HEK293 (cell line): Measurements from ENCODE around the gene ARHGEF26.

ENCODE experiments used
- CTCF ChIA-PET: fragments of 350-600 bp; formaldehyde crosslinking; extraction: SDS; loops from one replicate; lab custom pipeline; 2021; ENCODE audit warnings: antibody characterized with exemption; lab: Yijun Ruan, JAX
- POLR2A ChIA-PET: fragments of 300-600 bp; formaldehyde crosslinking; extraction: SDS; loops from one replicate; lab custom pipeline; 2020; ENCODE audit warnings: antibody characterized with exemption, inconsistent platforms; lab: Yijun Ruan, JAX
- H3K27ac ChIP-seq: fragments of 200-500 bp; sonication (Bioruptor generic); 2 replicates; pipeline ENCODE4 v1.5.1; 2014; ENCODE audit warnings: low read depth, low read length, control low read depth, inconsistent platforms; ENCODE audit errors: extremely low read depth
- H3K36me3 ChIP-seq, 2 experiments: fragments of 200-500 bp in 1 of 2; sonication (Bioruptor generic) in 1 of 2; 1 replicate in 1 of 2; 2 replicates in 1 of 2; pipeline ENCODE4 v1.5.1; 2014 to 2017; ENCODE audit warnings: inconsistent platforms in 2 of 2, low read length in 2 of 2; ENCODE audit not compliant: control insufficient read depth in 2 of 2, insufficient read depth in 1 of 2
- H3K4me1 ChIP-seq: fragments of 200-500 bp; sonication (Bioruptor generic); 2 replicates; pipeline ENCODE4 v1.5.1; 2014; ENCODE audit warnings: mild to moderate bottlenecking, low read length, inconsistent platforms; ENCODE audit not compliant: control insufficient read depth, insufficient read depth
- H3K4me3 ChIP-seq: 2 replicates; pipeline ENCODE4 v1.5.1; 2011; ENCODE audit warnings: low read depth, mild to moderate bottlenecking, control low read depth, low read length, moderate library complexity
- H3K9me3 ChIP-seq: fragments of 200-500 bp; sonication (Bioruptor generic); 2 replicates; pipeline ENCODE4 v1.5.1; 2014; ENCODE audit warnings: low read depth, low read length, inconsistent platforms; ENCODE audit not compliant: control insufficient read depth, insufficient read depth
- GFI1B ChIP-seq: fragments of 450-650 bp; formaldehyde crosslinking; IDR thresholded peaks from 2 replicates; pipeline ENCODE4 v1.5.1; 2016; ENCODE audit warnings: missing biosample characterization, missing genetic modification characterization
- GLIS1 ChIP-seq: fragments of 450-650 bp; formaldehyde crosslinking; IDR thresholded peaks from 2 replicates; pipeline ENCODE4 v1.5.1; 2016; ENCODE audit warnings: missing biosample characterization, missing genetic modification characterization
- HOXA7 ChIP-seq: sonication (generic); formaldehyde crosslinking; IDR thresholded peaks from 2 replicates; pipeline ENCODE4 v1.8.1; 2022; ENCODE audit warnings: missing genetic modification reagents, borderline replicate concordance
- KLF7 ChIP-seq: fragments of 450-650 bp; formaldehyde crosslinking; IDR thresholded peaks from 2 replicates; pipeline ENCODE4 v1.5.1; 2016; ENCODE audit warnings: missing biosample characterization, missing genetic modification characterization, borderline replicate concordance
- ZNF10 ChIP-seq: fragments of 450-650 bp; formaldehyde crosslinking; IDR thresholded peaks from 2 replicates; pipeline ENCODE4 v1.5.1; 2017; ENCODE audit warnings: missing biosample characterization, missing genetic modification characterization
- ZNF174 ChIP-seq: fragments of 450-650 bp; formaldehyde crosslinking; IDR thresholded peaks from 2 replicates; pipeline ENCODE4 v1.5.0; 2017; ENCODE audit warnings: missing biosample characterization, mild to moderate bottlenecking, missing genetic modification characterization
- ZNF239 ChIP-seq: fragments of 450-650 bp; formaldehyde crosslinking; IDR thresholded peaks from 2 replicates; pipeline ENCODE4 v1.5.1; 2016; ENCODE audit warnings: missing biosample characterization, missing genetic modification characterization
- ZNF266 ChIP-seq: fragments of 450-650 bp; formaldehyde crosslinking; IDR thresholded peaks from 2 replicates; pipeline ENCODE4 v1.5.1; 2016; ENCODE audit warnings: missing biosample characterization, missing genetic modification characterization, low read depth
- ZNF416 ChIP-seq: fragments of 450-650 bp; formaldehyde crosslinking; IDR thresholded peaks from 2 replicates; pipeline ENCODE4 v1.5.1; 2016; ENCODE audit warnings: missing biosample characterization, missing genetic modification characterization
- ZNF423 ChIP-seq: fragments of 450-650 bp; formaldehyde crosslinking; IDR thresholded peaks from 2 replicates; pipeline ENCODE4 v1.5.1; 2016; ENCODE audit warnings: missing biosample characterization, missing genetic modification characterization
- ZNF501 ChIP-seq: fragments of 450-650 bp; formaldehyde crosslinking; IDR thresholded peaks from 2 replicates; pipeline ENCODE4 v1.5.1; 2016; ENCODE audit warnings: missing biosample characterization, missing genetic modification characterization
- ZNF544 ChIP-seq: fragments of 450-650 bp; formaldehyde crosslinking; IDR thresholded peaks from 2 replicates; pipeline ENCODE4 v1.5.0; 2017; ENCODE audit warnings: missing biosample characterization, missing genetic modification characterization
- ZNF621 ChIP-seq: fragments of 450-650 bp; formaldehyde crosslinking; IDR thresholded peaks from 2 replicates; pipeline ENCODE4 v1.5.1; 2017; ENCODE audit warnings: missing biosample characterization, missing genetic modification characterization
- ZNF76 ChIP-seq: fragments of 450-650 bp; formaldehyde crosslinking; IDR thresholded peaks from 2 replicates; pipeline ENCODE4; 2016; ENCODE audit warnings: low read depth, missing biosample characterization, missing genetic modification characterization, borderline replicate concordance
- ZSCAN23 ChIP-seq: fragments of 450-650 bp; formaldehyde crosslinking; IDR thresholded peaks from 2 replicates; pipeline ENCODE4 v1.5.1; 2016; ENCODE audit warnings: missing biosample characterization, missing genetic modification characterization
- TF ChIP-seq, protein P1 (sequence below): fragments of 450-650 bp; formaldehyde crosslinking; IDR thresholded peaks from 2 replicates; pipeline ENCODE4 v1.5.1; 2016; ENCODE audit warnings: missing biosample characterization, missing genetic modification characterization
- TF ChIP-seq, protein P2 (sequence below): fragments of 450-650 bp; formaldehyde crosslinking; IDR thresholded peaks from 2 replicates; pipeline ENCODE4; 2016; ENCODE audit warnings: missing biosample characterization, missing genetic modification characterization
- TF ChIP-seq, protein P3 (sequence below): fragments of 450-650 bp; formaldehyde crosslinking; IDR thresholded peaks from 2 replicates; pipeline ENCODE4 v1.5.1; 2016; ENCODE audit warnings: missing biosample characterization, missing genetic modification characterization
- TF ChIP-seq, protein P4 (sequence below): fragments of 450-650 bp; formaldehyde crosslinking; IDR thresholded peaks from 2 replicates; pipeline ENCODE4 v1.5.1; 2016; ENCODE audit warnings: missing biosample characterization, missing genetic modification characterization
- TF ChIP-seq, protein P5 (sequence below): fragments of 450-650 bp; formaldehyde crosslinking; IDR thresholded peaks from 2 replicates; pipeline ENCODE4 v1.5.1; 2016; ENCODE audit warnings: missing biosample characterization, missing genetic modification characterization
- TF ChIP-seq, protein P6 (sequence below): fragments of 450-650 bp; formaldehyde crosslinking; IDR thresholded peaks from 2 replicates; pipeline ENCODE4 v1.5.1; 2016; ENCODE audit warnings: missing biosample characterization, missing genetic modification characterization

The ARHGEF26 gene

DNA sequence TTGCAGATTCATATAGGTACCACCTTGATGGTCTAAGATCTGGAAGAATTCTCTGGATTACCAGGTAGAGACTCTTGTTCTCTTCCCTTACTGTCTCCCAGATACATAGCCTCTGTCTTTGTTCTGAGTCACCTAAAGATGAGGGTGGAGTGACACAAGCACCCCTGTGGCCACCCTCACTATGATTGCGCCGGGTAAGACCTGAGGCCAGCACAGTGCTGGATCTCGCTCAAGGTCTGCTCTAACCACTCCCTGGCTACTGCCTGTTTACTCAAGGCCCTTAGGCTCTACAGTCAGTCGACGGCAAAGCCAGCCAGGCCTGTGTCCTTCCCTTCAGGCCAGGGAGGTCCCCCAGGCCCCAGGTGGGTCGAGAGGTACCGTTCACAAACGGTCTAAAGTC lies 88.3 kb downstream of the ARHGEF26 start:
- no peaks in the 10 kb centered on the region for H3K9me3 ChIP-seq
- ChIA-PET CTCF (no interaction called here), POLR2A (no interaction called here)
- H3K4me1 ChIP-seq = no peaks in the 10 kb centered on the region
- TF ChIP-seq ZNF416 (tag by site-specific recombination) (no peak), ZNF266 (tag by site-specific recombination) (no peak)
- TF ChIP-seq, protein P1, sequence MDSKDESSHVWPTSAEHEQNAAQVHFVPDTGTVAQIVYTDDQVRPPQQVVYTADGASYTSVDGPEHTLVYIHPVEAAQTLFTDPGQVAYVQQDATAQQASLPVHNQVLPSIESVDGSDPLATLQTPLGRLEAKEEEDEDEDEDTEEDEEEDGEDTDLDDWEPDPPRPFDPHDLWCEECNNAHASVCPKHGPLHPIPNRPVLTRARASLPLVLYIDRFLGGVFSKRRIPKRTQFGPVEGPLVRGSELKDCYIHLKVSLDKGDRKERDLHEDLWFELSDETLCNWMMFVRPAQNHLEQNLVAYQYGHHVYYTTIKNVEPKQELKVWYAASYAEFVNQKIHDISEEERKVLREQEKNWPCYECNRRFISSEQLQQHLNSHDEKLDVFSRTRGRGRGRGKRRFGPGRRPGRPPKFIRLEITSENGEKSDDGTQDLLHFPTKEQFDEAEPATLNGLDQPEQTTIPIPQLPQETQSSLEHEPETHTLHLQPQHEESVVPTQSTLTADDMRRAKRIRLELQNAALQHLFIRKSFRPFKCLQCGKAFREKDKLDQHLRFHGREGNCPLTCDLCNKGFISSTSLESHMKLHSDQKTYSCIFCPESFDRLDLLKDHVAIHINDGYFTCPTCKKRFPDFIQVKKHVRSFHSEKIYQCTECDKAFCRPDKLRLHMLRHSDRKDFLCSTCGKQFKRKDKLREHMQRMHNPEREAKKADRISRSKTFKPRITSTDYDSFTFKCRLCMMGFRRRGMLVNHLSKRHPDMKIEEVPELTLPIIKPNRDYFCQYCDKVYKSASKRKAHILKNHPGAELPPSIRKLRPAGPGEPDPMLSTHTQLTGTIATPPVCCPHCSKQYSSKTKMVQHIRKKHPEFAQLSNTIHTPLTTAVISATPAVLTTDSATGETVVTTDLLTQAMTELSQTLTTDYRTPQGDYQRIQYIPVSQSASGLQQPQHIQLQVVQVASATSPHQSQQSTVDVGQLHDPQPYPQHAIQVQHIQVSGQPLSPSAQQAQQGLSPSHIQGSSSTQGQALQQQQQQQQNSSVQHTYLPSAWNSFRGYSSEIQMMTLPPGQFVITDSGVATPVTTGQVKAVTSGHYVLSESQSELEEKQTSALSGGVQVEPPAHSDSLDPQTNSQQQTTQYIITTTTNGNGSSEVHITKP (tag by site-specific recombination) = no peak
- H3K36me3 ChIP-seq = peaks cover 0 to 10% of the 10 kb centered on the region in 2 experiments; a peak in 2 of 3 replicates
- no peak overlapping the region for H3K27ac ChIP-seq
- H3K4me3 ChIP-seq = no peak overlapping the region

DNA sequence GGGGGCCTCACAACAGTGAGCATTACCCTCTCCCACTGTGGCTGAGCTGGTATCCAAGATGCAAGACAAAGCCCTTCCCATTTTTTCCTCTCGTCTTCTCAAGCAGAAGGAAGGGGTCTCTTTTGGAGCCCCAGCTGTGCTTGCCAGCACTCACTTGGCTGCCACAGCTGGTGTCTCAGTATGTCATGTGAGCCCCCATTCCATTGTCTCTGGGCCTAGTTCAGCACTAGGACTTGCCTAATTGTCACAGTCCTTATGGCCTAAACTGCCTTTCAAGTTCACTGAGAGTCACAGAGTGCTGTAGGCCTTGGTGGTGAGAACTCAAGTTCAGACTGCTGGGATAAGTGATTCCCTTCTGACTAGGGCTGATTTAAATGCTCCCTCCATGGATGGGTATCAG lies 89.8 kb downstream of the ARHGEF26 start:
- H3K27ac ChIP-seq = no peak overlapping the region
- H3K36me3 ChIP-seq = peaks cover 0 to 11% of the 10 kb centered on the region in 2 experiments; a peak in 2 of 3 replicates
- no peak for TF ChIP-seq GFI1B (tag by site-specific recombination)
- no peak for TF ChIP-seq ZNF423
- TF ChIP-seq, protein P2, sequence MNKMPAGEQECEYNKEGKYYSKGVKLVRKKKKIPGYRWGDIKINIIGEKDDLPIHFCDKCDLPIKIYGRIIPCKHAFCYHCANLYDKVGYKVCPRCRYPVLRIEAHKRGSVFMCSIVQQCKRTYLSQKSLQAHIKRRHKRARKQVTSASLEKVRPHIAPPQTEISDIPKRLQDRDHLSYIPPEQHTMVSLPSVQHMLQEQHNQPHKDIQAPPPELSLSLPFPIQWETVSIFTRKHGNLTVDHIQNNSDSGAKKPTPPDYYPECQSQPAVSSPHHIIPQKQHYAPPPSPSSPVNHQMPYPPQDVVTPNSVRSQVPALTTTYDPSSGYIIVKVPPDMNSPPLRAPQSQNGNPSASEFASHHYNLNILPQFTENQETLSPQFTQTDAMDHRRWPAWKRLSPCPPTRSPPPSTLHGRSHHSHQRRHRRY (tag by site-specific recombination) = no peak
- TF ChIP-seq, protein P3, sequence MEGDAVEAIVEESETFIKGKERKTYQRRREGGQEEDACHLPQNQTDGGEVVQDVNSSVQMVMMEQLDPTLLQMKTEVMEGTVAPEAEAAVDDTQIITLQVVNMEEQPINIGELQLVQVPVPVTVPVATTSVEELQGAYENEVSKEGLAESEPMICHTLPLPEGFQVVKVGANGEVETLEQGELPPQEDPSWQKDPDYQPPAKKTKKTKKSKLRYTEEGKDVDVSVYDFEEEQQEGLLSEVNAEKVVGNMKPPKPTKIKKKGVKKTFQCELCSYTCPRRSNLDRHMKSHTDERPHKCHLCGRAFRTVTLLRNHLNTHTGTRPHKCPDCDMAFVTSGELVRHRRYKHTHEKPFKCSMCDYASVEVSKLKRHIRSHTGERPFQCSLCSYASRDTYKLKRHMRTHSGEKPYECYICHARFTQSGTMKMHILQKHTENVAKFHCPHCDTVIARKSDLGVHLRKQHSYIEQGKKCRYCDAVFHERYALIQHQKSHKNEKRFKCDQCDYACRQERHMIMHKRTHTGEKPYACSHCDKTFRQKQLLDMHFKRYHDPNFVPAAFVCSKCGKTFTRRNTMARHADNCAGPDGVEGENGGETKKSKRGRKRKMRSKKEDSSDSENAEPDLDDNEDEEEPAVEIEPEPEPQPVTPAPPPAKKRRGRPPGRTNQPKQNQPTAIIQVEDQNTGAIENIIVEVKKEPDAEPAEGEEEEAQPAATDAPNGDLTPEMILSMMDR (tag by site-specific recombination) = no peak
- no peak for TF ChIP-seq ZNF174 (tag by site-specific recombination)
- TF ChIP-seq ZNF239 (tag by site-specific recombination) = no peak
- no peak for TF ChIP-seq ZNF501 (tag by site-specific recombination)
- TF ChIP-seq ZSCAN23 (tag by site-specific recombination) = no peak
- TF ChIP-seq, protein P4, sequence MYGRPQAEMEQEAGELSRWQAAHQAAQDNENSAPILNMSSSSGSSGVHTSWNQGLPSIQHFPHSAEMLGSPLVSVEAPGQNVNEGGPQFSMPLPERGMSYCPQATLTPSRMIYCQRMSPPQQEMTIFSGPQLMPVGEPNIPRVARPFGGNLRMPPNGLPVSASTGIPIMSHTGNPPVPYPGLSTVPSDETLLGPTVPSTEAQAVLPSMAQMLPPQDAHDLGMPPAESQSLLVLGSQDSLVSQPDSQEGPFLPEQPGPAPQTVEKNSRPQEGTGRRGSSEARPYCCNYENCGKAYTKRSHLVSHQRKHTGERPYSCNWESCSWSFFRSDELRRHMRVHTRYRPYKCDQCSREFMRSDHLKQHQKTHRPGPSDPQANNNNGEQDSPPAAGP (tag by site-specific recombination) = no peak
- no peak for TF ChIP-seq ZNF621 (tag by site-specific recombination)
- no peak for TF ChIP-seq HOXA7 (CRISPR knock-in tag)
- TF ChIP-seq KLF7 = no peak
- H3K4me1 ChIP-seq = no peaks in the 10 kb centered on the region
- POLR2A ChIA-PET = no interaction called here
- H3K4me3 ChIP-seq = no peak overlapping the region
- CTCF ChIA-PET = interaction anchor here (0.7 kb wide), 1 partner anchor 25 kb away, joined by 3 read pairs; no protein-coding TSS in a partner anchor
- H3K9me3 ChIP-seq = no peaks in the 10 kb centered on the region

DNA sequence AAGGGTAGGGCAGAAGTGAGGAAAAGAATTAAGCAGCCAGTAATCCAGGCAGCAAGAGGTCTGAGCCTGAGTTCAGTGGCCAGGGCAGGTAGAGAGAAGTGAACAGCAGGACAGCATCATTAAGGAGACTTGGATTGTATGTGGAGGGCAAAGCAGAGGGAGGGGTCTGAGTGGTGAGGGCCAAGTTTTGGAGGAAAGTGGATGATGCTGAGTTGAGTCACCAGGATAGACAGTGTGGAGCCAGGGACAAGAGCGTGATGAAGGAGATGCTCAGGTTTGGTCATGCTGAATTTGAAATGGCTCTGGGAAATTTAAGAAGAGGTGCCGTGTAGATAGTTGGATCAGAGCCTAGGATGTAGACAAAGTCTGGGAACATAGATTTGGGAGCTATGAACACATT lies 93.1 kb downstream of the ARHGEF26 start:
- ChIA-PET CTCF (no interaction called here), POLR2A (no interaction called here)
- no peak overlapping the region for H3K27ac ChIP-seq
- TF ChIP-seq, protein P5, sequence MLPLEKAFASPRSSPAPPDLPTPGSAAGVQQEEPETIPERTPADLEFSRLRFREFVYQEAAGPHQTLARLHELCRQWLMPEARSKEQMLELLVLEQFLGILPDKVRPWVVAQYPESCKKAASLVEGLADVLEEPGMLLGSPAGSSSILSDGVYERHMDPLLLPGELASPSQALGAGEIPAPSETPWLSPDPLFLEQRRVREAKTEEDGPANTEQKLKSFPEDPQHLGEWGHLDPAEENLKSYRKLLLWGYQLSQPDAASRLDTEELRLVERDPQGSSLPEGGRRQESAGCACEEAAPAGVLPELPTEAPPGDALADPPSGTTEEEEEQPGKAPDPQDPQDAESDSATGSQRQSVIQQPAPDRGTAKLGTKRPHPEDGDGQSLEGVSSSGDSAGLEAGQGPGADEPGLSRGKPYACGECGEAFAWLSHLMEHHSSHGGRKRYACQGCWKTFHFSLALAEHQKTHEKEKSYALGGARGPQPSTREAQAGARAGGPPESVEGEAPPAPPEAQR (tag by site-specific recombination) = no peak
- TF ChIP-seq GLIS1 = no peak
- TF ChIP-seq ZNF10 (tag by site-specific recombination) = no peak
- TF ChIP-seq ZNF76 = no peak
- TF ChIP-seq, protein P6, sequence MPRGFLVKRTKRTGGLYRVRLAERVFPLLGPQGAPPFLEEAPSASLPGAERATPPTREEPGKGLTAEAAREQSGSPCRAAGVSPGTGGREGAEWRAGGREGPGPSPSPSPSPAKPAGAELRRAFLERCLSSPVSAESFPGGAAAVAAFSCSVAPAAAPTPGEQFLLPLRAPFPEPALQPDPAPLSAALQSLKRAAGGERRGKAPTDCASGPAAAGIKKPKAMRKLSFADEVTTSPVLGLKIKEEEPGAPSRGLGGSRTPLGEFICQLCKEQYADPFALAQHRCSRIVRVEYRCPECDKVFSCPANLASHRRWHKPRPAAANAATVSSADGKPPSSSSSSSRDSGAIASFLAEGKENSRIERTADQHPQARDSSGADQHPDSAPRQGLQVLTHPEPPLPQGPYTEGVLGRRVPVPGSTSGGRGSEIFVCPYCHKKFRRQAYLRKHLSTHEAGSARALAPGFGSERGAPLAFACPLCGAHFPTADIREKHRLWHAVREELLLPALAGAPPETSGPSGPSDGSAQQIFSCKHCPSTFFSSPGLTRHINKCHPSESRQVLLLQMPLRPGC = no peak
- no peak for TF ChIP-seq ZNF544 (tag by site-specific recombination)
- TF ChIP-seq, all 188 proteins: peak for 0
- H3K36me3 ChIP-seq = peaks cover 0 to 7% of the 10 kb centered on the region in 2 experiments; a peak in 2 of 3 replicates
- no peaks in the 10 kb centered on the region for H3K4me1 ChIP-seq
- no peak overlapping the region for H3K4me3 ChIP-seq
- no peaks in the 10 kb centered on the region for H3K9me3 ChIP-seq
